Ammon's horn (tissue), 1 donor: ENCODE results near the gene SLC25A5.
"Not testable (repeated sequence)": the region's sequence is repeated elsewhere in the genome, so short reads cannot be mapped to it uniquely, and the experiment has no call there.

Source experiments
- DNase-seq: peaks from one replicate; pipeline ENCODE4 v3.0.0-alpha.2; 2016; ENCODE audit warnings: low spot score

Gene SLC25A5

GRCh38 chrX:119467842-119468550 lies at the start of gene SLC25A5:
TSS of gene SLC25A5 (plus strand) at chrX:119468444. CDS start at chrX:119468516, 72 bp downstream.
- peak; percentile 89 for DNase-seq

GRCh38 chrX:119419146-119419545 lies 49.1 kb upstream of the SLC25A5 start:
- no peak for DNase-seq

- DNase-seq = no peak
These were observed 48.3 kb upstream of the SLC25A5 start for GRCh38 chrX:119419898-119420297.

- no peak for DNase-seq
These were observed 47.1 kb upstream of the SLC25A5 start for GRCh38 chrX:119421016-119421705.

- no peak for DNase-seq
These were observed 44.6 kb upstream of the SLC25A5 start for GRCh38 chrX:119423631-119424030.

GRCh38 chrX:119424999-119425398 lies 43.2 kb upstream of the SLC25A5 start:
- peak; percentile 42 for DNase-seq

GRCh38 chrX:119427024-119427794 lies 41.0 kb upstream of the SLC25A5 start:
- peak; percentile 52 for DNase-seq

- no peak for DNase-seq
These were observed 40.5 kb upstream of the SLC25A5 start for GRCh38 chrX:119427795-119428185.

GRCh38 chrX:119429471-119429870 lies 38.8 kb upstream of the SLC25A5 start:
- no peak for DNase-seq

GRCh38 chrX:119441295-119441694 lies 26.9 kb upstream of the SLC25A5 start:
- not testable (repeated sequence) for DNase-seq

- no peak for DNase-seq
These were observed 26.0 kb upstream of the SLC25A5 start for GRCh38 chrX:119442286-119442685.

- no peak for DNase-seq
These were observed 15.0 kb upstream of the SLC25A5 start for GRCh38 chrX:119453202-119453601.

- no peak for DNase-seq
These were observed 13.0 kb upstream of the SLC25A5 start for GRCh38 chrX:119455264-119455663.

- no peak for DNase-seq
These were observed 9.1 kb upstream of the SLC25A5 start for GRCh38 chrX:119459181-119459580.

- no peak for DNase-seq
These were observed 2.7 kb upstream of the SLC25A5 start for GRCh38 chrX:119465555-119465954.

- no peak for DNase-seq
These were observed 1.3 kb upstream of the SLC25A5 start for GRCh38 chrX:119466970-119467369.

- DNase-seq = no peak
These were observed 811 bp upstream of the SLC25A5 start for GRCh38 chrX:119467433-119467832.

GRCh38 chrX:119468551-119469312 lies 488 bp downstream of the SLC25A5 start:
- peak; percentile 84 for DNase-seq

- no peak for DNase-seq
These were observed 1.0 kb downstream of the SLC25A5 start for GRCh38 chrX:119469313-119469635.

GRCh38 chrX:119474615-119475388 lies 6.6 kb downstream of the SLC25A5 start:
- DNase-seq = no peak

GRCh38 chrX:119475389-119476101 lies 7.3 kb downstream of the SLC25A5 start:
- DNase-seq = no peak
